OCI-LY7 (cell line): ENCODE results near the gene DROSHA. TPM values are rescaled to one million over a fixed set of nuclear protein-coding genes. Genes with fewer than 3 reads are reported as not detected.

Source experiments
- BruUV-seq: library from RNA; stranded (reverse); fragments of 400-500 nt; replicated peaks from 2 replicates; lab custom pipeline; 2021; lab: Mats Ljungman, UMichigan
- CTCF ChIA-PET: fragments of 300-600 bp; sonication (Branson Sonifier 250); formaldehyde crosslinking; loops from one replicate; lab custom pipeline; 2022; ENCODE audit warnings: antibody characterized with exemption; ENCODE audit not compliant: unreplicated experiment; lab: Charles Lee
- POLR2A ChIA-PET: fragments of 300-600 bp; sonication (Branson Sonifier 250); formaldehyde crosslinking; loops from one replicate; lab custom pipeline; 2022; ENCODE audit warnings: antibody characterized with exemption; lab: Charles Lee
- DNase-seq: peaks from one replicate; pipeline ENCODE4 v3.0.0-alpha.2; 2015; ENCODE audit warnings: low spot score
- H2AFZ ChIP-seq: fragments of 200-600 bp; sonication (generic), shearing (Covaris generic); 2 replicates; pipeline ENCODE4 v1.6.1; 2014; ENCODE audit warnings: mild to moderate bottlenecking, antibody characterized with exemption, low read length, moderate library complexity
- H3K27ac ChIP-seq: fragments of 200-600 bp; sonication (generic); 2 replicates; pipeline ENCODE4 v1.5.1; 2014; ENCODE audit warnings: mixed run types, low read depth, mild to moderate bottlenecking, moderate library complexity, low read length, inconsistent platforms; ENCODE audit not compliant: poor library complexity, severe bottlenecking
- H3K36me3 ChIP-seq: fragments of 200-600 bp; sonication (generic); 2 replicates; pipeline ENCODE4 v1.6.1; 2014; ENCODE audit warnings: mild to moderate bottlenecking, antibody characterized with exemption, low read length, moderate library complexity, mixed read lengths; ENCODE audit not compliant: insufficient read depth
- H3K4me1 ChIP-seq: fragments of 200-600 bp; sonication (generic); 2 replicates; pipeline ENCODE4 v1.5.1; 2014; ENCODE audit warnings: mild to moderate bottlenecking, low read length; ENCODE audit not compliant: insufficient read depth, poor library complexity, severe bottlenecking
- H3K4me2 ChIP-seq: fragments of 200-600 bp; sonication (generic); 2 replicates; pipeline ENCODE4 v1.6.1; 2014; ENCODE audit warnings: mild to moderate bottlenecking, low read length
- H3K4me3 ChIP-seq: fragments of 200-600 bp; sonication (generic); 2 replicates; pipeline ENCODE4 v1.5.1; 2014; ENCODE audit warnings: mild to moderate bottlenecking, low read depth, low read length; ENCODE audit not compliant: poor library complexity, severe bottlenecking
- H3K79me2 ChIP-seq: fragments of 200-600 bp; sonication (generic); 2 replicates; pipeline ENCODE4 v1.6.1; 2016; ENCODE audit warnings: low read depth, mild to moderate bottlenecking, low read length, moderate library complexity, mixed read lengths; ENCODE audit not compliant: insufficient read depth
- H3K9me2 ChIP-seq: fragments of 200-600 bp; sonication (generic); 2 replicates; pipeline ENCODE4 v1.6.1; 2016; ENCODE audit warnings: mild to moderate bottlenecking, low read length, mixed read lengths; ENCODE audit not compliant: insufficient read depth
- H3K9me3 ChIP-seq: fragments of 200-600 bp; sonication (generic); 2 replicates; pipeline ENCODE4 v1.6.1; 2014; ENCODE audit warnings: mild to moderate bottlenecking, mixed run types, low read length, mixed read lengths
- H4K20me1 ChIP-seq: fragments of 200-600 bp; sonication (generic); 2 replicates; pipeline ENCODE4 v1.6.1; 2014; ENCODE audit warnings: mild to moderate bottlenecking, antibody characterized with exemption, low read length, moderate library complexity, mixed read lengths; ENCODE audit not compliant: insufficient read depth
- EZH2phosphoT487 ChIP-seq: fragments of 200-600 bp; sonication (generic); IDR thresholded peaks from 2 replicates; pipeline ENCODE4 v1.6.1; 2018; ENCODE audit warnings: low read depth, borderline replicate concordance, mild to moderate bottlenecking, mixed run types, antibody characterized with exemption, low read length, moderate library complexity, mixed read lengths
- intact Hi-C: fragments of 100-400 bp; cut with micrococcal nuclease; formaldehyde crosslinking; loops from one replicate; pipeline ENCODE4 v1.10.0; 2022; ENCODE audit not compliant: unreplicated experiment
- total RNA-seq, 2 experiments: library from RNA; depleted of rRNA in 1 of 2; stranded (reverse); fragments of >200 nt in 1 of 2; shearing (Covaris generic) in 1 of 2; gene quantifications; 2 replicates each; pipeline ENCODE4 v1.2.3, GENCODE V29; 2014 to 2022
- TF ChIP-seq, protein P1 (sequence below): fragments of 200-600 bp; sonication (generic); conservative IDR thresholded peaks from 2 replicates; pipeline ENCODE4 v1.5.1; 2014; ENCODE audit warnings: mild to moderate bottlenecking, antibody characterized with exemption, low read length, moderate library complexity, mixed read lengths

The DROSHA gene
- total RNA-seq, 2 experiments from 2014 or later, result 56.3 to 92.8 TPM

DNA sequence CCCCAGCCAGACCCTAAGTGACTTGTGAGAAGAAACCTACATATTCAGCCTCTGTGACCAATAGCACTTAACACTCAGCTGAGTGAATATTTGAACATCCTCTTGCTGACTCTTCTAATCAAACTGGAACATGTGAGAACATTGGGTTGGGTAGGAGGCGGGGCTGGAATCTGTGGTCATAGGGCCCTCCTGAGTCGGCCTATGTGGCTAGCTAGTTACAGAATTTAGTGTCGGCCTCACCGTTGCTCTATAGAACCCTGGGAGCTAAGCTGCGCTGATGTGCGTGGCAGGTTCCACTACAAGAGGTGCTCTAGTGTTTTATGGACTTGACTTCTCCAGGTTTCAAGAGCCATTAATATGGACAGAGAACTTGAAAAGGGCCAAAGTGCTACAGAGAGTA, 138.8 kb downstream of the DROSHA start:
- no peaks in the 10 kb centered on the region for H4K20me1 ChIP-seq
- DNase-seq, result no peak
- BruUV-seq, result no TSS peak
- H3K79me2 ChIP-seq, result no peaks in the 10 kb centered on the region
- ChIA-PET CTCF (no interaction called here), POLR2A (no interaction called here)
- H2AFZ ChIP-seq, result no peak overlapping the region
- no peaks in the 10 kb centered on the region for H3K36me3 ChIP-seq
- no peak for TF ChIP-seq EZH2phosphoT487
- TF ChIP-seq, protein P1, sequence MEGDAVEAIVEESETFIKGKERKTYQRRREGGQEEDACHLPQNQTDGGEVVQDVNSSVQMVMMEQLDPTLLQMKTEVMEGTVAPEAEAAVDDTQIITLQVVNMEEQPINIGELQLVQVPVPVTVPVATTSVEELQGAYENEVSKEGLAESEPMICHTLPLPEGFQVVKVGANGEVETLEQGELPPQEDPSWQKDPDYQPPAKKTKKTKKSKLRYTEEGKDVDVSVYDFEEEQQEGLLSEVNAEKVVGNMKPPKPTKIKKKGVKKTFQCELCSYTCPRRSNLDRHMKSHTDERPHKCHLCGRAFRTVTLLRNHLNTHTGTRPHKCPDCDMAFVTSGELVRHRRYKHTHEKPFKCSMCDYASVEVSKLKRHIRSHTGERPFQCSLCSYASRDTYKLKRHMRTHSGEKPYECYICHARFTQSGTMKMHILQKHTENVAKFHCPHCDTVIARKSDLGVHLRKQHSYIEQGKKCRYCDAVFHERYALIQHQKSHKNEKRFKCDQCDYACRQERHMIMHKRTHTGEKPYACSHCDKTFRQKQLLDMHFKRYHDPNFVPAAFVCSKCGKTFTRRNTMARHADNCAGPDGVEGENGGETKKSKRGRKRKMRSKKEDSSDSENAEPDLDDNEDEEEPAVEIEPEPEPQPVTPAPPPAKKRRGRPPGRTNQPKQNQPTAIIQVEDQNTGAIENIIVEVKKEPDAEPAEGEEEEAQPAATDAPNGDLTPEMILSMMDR, result no peak
- H3K4me1 ChIP-seq, result no peaks in the 10 kb centered on the region
- no peak overlapping the region for H3K4me3 ChIP-seq
- no peaks in the 10 kb centered on the region for H3K9me3 ChIP-seq
- no peak overlapping the region for H3K27ac ChIP-seq
- H3K9me2 ChIP-seq, result no peaks in the 10 kb centered on the region
- intact Hi-C loops, result no loop called here
- no peak overlapping the region for H3K4me2 ChIP-seq

DNA sequence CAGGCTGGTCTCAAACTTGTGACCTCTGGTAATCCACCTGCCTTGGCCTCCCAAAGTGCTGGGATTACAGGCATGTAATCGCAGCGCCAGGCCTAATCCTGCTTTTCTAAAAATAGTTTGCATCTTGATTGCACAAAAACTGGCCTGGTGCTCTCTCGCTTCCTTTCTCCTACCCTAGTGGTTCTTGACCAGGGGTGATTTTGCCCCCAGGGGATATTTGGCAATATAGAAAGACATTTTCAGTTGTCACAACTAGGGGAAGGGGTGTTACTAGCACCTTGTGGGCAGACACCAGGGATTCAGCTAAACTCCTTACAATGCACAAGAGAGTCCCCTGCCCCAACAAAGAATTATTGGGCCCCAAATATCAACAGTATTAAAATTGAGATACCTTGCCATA, 139.8 kb downstream of the DROSHA start:
- no peaks in the 10 kb centered on the region for H4K20me1 ChIP-seq
- TF ChIP-seq EZH2phosphoT487, result no peak
- TF ChIP-seq, protein P1, result no peak
- H3K4me2 ChIP-seq, result no peak overlapping the region
- H3K36me3 ChIP-seq, result no peaks in the 10 kb centered on the region
- H3K4me3 ChIP-seq, result no peak overlapping the region
- no peak overlapping the region for H2AFZ ChIP-seq
- BruUV-seq, result no TSS peak
- H3K79me2 ChIP-seq, result no peaks in the 10 kb centered on the region
- no peak overlapping the region for H3K27ac ChIP-seq
- no peaks in the 10 kb centered on the region for H3K9me3 ChIP-seq
- H3K4me1 ChIP-seq, result no peaks in the 10 kb centered on the region
- CTCF ChIA-PET, result no interaction called here
- POLR2A ChIA-PET, result no interaction called here
- intact Hi-C loops, result no loop called here
- no peaks in the 10 kb centered on the region for H3K9me2 ChIP-seq
- DNase-seq, result no peak

DNA sequence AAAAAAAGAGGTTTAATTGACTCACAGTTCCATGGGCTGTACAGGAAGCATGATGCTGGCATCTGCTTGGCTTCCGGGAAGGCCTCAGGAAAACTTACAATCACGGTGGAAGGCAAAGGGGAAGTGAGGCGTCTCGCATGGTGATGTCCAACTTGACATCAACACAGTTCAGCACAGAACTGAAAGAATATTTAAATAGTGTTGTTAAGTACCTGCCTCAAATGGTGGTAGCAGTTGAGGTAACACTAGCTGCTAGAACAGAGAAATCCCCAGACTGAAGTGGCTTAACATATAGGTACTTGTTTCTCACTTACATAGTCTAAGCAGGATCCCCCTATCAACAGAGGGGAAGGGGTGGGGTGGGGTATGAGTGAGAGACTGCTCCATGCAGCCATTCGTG, 141.6 kb downstream of the DROSHA start:
- no peak overlapping the region for H3K27ac ChIP-seq
- no peak overlapping the region for H3K4me2 ChIP-seq
- ChIA-PET CTCF (no interaction called here), POLR2A (no interaction called here)
- H2AFZ ChIP-seq, result no peak overlapping the region
- no peaks in the 10 kb centered on the region for H3K9me2 ChIP-seq
- no peaks in the 10 kb centered on the region for H4K20me1 ChIP-seq
- H3K4me3 ChIP-seq, result no peak overlapping the region
- no peaks in the 10 kb centered on the region for H3K9me3 ChIP-seq
- BruUV-seq, result no TSS peak
- no peaks in the 10 kb centered on the region for H3K79me2 ChIP-seq
- TF ChIP-seq, protein P1, result no peak
- TF ChIP-seq EZH2phosphoT487, result no peak
- intact Hi-C loops, result no loop called here
- no peaks in the 10 kb centered on the region for H3K4me1 ChIP-seq
- H3K36me3 ChIP-seq, result no peaks in the 10 kb centered on the region
- DNase-seq, result no peak
